GM21786 (cell line): ENCODE results near the gene IGFBP5.

Experiments used
- ATAC-seq: cut with Tn5 transposase; IDR thresholded peaks from one replicate; pipeline ENCODE4 v1.9.1; 2021; ENCODE audit not compliant: unreplicated experiment

The IGFBP5 gene

DNA sequence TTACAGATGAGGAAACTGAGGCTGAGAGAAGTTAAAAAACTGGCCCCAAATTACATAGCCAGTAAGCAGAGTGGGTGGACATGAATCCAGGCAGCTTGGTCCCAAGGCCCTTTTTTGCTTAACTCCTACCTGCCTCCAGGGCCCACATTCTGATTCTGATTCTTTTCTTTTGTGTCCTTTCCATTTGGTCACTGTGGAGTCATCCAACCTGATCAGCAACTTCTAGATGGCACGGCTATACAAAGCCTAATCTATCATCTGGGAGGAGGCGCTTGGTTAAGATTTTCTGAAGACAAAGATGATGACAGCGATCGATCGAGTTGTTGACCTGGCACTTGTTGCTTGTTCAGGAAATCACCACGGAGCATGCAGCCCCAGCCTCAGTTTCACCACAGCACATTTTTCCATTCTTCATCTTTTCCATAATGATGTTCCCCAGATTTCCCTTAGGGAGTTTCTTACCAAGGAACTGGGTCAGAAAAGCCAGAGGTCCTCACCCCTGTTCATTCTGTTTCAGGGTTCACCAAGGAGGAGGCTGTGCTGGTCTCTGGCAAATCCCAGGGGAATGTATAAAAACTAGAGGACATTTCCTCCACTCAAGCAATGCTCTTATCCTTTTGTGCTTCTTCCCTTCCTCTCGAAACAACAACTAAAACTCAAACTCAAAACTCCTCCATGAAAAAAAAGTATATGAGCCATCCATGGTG lies 69.0 kb downstream of the IGFBP5 start:
- no peak for ATAC-seq

DNA sequence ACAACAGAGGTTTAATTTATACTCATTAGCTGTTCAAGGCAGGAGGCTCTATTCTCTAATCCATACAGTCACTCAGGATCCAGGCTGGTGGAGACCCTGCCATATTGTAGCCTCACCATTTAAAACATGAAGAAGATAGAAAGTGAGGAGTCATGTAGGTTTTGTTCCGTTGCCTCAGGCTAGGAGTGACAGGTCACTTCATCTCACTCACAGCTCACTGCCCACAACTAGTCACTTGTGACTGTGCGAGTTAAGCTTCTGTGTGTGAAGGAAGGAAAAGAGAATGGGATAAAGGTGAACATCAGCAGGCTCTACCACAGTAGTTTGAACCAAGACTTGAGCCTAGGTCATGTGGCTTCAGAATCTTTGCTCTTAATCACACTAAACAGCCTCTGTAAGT lies 71.1 kb downstream of the IGFBP5 start:
- no peak for ATAC-seq

- ATAC-seq: no peak
Observed at GRCh38 chr2:216622526-216622925, 72.8 kb downstream of the IGFBP5 start.
